GM19099 (cell line): Measurements from ENCODE around the gene CFAP99.

Experiments used
- POLR2A ChIP-seq: IDR thresholded peaks from 3 replicates; pipeline ENCODE4 v1.6.1; 2011; ENCODE audit warnings: low read depth; ENCODE audit not compliant: insufficient read length; ENCODE audit errors: extremely low read depth

Gene CFAP99

DNA sequence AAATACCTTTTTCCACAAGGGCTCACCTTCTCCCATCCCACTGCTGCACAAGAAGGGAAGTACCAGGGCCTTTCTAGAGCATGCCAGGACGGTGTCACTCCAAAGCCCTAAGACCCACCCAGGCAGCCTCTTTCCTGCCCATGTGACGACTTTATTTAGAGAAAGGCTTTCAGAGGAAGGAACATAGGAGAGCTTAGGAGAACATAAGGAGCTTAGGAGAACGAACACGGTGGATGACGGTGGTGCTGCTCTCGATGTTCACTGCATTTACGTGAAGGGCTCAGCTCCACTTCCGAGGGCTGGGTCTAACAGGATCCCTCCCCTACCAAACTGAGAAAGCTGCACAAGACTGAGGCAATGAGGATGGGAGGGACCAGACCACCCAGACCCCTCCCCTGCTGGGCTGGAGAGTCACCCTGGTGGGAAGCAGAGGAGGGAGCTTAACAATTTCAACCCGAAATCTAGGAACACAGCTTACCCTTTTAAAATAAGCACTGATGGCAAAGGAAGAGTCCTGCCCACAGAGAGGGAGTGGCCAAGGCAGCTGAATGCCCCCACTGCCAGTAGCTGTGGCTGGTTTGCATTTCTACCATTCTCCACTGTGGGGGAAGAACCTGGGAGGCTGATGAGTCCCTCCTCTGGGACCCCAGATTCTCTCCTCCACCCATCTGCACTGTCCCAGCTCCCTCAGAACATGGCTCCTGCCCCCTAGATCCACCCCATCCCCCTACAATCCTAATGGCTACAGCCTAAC lies 30.1 kb upstream of the CFAP99 start:
- no peak for TF ChIP-seq POLR2A

DNA sequence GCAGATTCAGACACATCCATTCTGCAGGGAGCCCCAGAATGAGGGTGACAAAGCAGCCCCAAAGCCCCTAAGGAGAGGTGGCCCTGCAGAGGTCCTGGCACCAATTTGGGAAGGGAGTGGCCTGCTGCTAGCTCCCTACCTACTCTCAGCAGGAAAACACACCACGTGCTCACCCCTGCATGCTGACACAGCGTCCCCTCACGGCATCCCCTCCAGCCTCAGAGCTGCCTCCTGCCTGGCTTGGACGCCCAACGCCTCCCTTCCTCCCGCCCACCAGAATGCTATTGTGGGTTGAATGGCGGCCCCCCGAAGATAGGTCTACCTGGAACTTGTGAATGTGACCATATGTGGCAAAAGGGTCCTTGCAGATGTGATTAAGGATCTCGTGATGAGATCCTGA lies 29.1 kb upstream of the CFAP99 start:
- TF ChIP-seq POLR2A: no peak

DNA sequence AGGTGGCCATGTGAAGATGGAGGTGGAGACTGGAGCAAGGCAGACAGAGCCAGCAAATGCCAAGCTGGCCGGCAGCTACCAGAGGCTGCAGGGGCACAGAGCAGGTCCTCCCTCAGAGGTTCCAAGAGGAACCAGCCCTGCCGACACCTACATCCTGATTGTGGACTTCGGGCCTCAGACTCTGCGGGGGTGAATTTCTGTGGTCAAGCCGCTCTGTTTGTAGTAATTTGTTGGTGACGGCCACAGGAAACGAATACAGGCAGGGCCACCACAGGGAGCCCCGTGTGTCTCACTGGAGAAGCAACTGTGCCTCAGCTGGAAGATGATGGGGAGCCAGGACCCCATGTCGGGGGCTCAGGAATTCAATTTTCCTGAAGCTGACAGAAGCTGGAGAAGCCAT lies 28.6 kb upstream of the CFAP99 start:
- no peak for TF ChIP-seq POLR2A

DNA sequence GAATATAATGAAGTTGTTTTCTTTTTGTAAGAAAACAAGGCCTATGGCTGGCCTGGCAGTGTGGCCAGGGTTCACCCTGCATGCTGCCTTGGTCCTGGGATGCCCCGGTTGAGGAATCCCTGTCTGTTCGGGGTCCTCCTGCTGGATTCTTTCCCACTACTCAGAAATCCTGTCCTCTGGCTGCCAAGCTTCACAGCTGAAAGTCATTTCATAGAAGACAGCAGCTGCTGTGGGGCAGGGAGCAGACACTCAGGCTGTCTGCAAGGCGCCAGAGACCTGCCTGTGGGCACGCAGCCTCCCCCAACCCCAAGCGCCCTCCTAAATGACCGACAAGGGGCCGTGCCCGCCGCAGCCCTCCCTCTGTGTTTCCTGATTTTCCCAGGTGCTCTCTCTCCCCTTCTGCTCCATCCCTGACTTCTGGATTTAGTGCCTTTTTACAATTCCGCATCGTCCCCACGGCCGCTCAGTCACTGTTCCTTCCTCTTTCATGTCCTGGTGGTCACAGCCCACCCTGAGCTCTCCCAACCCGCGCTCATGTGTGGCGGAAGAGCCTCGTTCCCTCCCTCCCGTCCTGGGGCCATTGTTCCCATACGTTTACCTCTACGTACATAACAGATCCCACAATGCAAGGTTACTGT lies 27.9 kb upstream of the CFAP99 start:
- TF ChIP-seq POLR2A: no peak

DNA sequence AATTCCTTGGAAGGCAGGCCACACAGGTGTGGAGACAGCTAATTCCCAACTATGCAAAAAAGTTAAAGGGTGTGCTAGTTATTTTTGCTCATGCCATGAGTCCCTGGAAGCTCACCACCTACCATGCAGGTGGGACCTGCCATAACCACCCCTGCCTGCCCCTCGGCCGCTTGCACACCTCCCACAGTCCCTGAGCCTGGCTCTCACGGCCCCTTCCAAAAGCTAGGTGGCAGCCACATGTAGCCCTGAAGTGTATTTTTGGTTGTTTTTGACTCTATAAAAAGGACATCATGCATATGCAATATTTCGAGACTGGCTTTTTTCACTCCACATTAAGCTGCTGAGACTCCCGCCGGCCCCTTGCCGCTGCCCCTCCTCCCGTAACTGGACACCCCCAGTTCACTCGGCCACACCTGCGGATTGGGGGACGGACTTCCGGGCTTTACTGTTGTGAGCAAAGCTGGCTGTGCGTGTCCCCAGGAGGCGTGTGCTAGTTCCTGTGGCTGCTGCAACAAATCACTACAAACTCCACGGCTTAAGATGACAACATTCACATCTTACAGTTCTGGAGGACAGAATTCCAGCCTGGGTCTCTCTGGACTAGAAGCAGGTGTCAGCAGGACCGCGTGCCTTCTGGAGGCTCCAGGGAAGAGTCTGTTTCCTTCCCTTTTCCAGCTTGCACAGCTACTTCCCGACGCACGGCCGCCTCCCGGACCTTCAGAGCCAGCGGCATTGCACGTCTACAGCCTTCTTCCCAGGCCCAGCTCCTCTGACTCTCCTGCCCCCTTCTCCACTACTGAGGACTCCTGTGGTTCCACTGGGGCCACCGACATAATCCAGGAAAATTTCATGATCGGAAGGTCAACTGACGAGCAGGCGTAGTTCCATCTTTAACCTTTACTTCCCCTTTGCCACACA lies 25.1 kb upstream of the CFAP99 start:
- no peak for TF ChIP-seq POLR2A

DNA sequence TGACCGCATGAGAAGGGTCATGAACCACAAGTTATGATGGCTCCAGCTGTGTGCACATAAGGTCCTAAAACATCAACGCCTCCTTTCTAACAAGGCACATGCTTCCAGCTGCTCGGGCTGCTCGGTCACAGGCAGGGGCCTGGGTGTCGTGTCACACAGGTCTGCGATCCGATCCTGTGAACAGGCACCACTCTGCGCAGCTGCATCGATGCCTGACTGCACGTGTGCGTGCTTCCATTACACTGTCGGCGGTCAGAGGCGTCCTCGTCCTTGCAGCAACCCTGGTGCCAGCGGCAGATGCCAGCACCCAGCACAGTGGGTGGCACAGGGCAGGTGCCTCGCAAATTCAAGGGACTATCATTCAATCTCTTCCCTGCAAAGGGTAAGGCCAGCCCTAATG lies 24.2 kb upstream of the CFAP99 start:
- no peak for TF ChIP-seq POLR2A

DNA sequence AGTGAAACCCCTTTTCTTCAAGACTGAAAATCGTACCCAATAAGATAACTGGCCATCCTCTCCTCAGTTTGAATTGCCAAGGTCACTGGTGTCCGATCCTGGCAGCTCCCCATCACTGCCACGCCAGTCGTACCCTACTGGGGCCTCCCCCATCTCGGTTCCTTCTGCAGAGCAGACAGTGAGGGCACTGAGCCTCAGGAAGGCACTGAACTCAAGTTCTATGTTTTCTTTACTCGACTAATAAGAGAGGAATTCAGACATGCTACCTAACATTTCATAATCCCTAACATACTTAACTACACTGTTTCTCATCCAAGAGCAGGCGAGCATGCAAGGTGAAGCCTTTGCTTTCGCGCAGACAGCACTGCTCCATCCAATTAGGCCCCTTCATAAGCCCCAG lies 23.7 kb upstream of the CFAP99 start:
- no peak for TF ChIP-seq POLR2A

DNA sequence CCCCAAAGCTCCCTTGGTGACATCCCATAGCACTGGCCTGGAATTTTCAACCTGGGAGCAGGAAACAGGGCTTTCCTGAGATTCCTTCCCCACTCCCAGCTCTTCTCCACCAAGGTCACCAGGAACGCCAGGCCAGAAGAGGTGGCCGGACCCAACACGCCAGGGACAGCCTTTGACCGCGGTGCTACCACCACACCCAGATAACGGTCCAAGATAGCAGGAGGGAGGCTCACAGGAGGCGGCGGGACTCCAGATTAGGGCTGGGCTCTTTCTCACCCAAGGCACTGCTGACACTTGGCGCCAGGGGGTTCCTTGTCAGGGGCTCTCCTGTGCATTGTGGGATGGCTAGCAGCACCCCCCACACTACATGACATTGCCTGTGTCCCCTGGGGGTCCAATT lies 23.2 kb upstream of the CFAP99 start:
- no peak for TF ChIP-seq POLR2A

DNA sequence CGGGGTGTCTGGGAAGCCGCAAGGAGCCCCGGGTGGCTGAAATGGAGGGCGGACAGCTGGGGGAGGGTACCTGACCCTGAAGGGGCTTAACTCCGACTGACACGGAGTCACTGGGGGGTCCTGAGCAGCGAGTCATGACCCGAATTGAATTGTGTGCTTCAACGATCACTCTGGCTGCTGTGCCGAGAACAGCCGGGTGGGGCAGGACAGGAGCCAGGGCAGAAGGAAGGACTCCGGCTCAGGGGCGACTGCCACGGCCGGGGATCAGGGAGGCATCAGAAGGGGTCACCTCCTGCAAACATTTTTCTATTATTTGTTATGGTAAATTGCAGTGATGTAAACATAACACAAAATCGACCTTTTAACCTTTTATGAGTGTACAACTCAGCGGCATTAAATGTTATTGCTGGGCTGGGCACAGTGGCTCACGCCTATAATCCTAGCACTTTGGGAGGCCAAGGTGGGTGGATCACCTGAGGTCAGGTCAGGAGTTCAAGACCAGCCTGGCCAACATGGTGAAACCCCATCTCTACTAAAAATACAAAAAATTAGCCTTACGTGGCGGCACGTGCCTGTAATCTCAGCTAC lies 21.9 kb upstream of the CFAP99 start:
- no peak for TF ChIP-seq POLR2A

DNA sequence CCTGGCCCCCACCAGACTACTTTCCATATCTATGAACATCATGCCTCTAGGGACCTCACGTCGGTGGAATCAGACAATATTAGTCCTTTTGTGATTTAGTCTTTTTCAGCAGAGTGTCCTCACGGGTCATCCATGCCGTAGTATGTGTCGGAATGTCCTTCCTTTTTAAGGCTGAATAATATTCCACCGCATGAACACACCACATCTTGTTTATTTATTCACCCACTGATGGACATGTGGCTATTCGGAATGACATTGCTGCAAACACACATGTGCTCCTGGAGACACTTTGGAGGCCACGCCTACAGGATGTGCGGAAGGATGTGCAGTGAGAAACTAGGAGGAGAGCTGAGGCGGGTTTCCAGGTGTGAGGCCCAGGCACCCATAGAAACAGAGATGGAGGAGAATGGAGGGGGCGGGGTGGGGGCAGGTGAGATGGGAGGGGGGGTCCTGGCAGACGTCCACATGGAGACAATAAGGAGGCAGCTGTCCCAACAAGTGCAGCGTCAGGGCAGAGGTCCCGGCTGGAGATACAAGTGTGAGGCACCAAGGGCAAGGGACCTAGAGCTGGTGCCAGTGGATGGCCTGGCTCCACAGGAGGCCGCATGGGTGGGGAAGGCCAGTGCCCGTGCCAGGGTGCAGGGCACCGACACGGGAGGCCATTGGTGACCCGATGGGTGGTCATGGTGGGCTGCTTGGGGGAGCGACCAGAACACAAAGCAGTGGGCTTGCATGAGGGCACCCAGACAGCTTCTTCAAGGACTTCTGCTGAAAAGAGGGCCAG lies 21.0 kb upstream of the CFAP99 start:
- no peak for TF ChIP-seq POLR2A

DNA sequence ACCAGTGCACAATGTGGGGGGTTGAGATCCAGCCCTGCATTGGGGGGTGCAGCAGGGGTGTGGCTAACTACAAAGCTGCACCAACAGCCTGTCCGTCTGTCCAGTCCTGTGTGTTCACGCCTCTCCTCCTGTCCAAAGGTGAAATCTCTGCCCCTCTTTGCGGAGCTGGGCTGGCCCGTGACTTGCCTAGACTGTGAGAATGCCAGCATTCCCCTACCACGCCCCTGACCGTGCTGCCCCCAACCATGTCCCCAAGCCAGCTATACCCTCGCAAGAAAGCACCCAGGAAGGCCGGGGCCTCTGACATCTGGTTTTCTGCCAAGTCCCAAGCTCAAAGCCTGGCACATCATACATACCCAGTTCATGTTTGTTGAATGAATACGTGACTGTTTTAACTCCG lies 19.5 kb upstream of the CFAP99 start:
- TF ChIP-seq POLR2A: no peak

DNA sequence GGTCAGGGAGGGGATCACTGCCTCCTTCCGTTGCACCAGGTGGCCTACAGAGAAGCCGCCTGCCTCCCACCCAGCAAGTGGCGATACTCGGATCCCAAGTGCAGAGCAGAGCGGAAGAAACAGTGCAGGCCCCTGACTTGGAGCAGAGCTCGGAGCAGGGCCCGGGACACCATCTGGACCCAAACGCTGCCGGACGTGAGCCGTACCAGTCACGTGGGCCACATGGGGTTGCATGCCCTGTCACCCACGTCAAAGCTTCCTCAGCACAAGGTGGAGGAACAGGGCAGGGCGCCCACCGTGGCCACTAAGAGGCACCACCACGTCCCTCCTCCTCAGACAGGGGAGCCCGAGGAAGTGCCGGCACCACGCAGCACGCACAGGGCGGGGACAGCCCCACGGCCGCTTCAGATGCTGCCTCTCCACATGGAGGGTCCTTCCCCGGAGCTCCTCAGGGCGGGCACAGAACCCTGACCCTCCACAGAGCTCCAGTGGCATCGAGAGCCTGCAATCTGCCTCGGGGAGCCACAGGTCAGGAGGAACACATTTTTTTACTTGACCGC lies 19.0 kb upstream of the CFAP99 start:
- no peak for TF ChIP-seq POLR2A

DNA sequence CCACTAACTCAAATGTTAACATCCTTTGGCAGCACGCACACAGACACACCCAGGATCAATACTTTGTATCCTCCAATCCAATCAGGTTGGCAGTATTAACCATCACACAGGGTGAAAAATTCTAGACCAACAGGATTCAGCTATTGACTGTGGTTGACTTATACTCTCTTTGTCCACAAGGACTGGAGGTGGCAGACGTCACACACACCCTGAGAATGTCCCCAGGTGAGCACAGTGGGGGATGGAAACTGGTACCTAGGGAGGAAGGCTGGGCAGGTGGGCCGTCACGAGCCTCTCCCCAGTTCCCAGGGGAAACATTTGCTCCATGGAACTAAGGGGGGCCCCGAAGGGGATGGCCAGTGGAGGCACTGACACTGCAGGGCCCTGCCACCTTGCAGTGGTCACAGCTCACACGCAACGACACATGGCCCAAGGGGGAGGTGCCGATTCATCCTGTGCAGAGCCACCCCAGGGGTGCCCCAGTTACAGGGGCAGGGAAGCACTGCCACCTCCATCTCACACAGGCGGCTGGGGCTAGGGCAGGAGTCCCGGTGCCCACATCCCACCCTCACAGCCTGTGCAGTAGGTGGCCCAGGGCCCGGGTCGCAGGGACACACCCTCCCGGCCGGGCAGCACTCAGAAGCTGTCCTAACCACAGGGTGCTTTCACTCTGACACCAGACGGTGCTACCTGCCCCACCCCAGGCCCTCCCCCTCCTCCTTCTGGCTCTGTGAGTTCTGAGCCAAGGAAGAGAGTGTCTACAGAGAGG lies 17.7 kb upstream of the CFAP99 start:
- TF ChIP-seq POLR2A: no peak
